ENCODE results near the gene FILIP1L. TPM values are rescaled to one million over a fixed set of nuclear protein-coding genes. Genes with fewer than 3 reads are reported as not detected.

Gene FILIP1L
- total RNA-seq, 3 donors from 2014 or later, result 8.9 to 37.0 (median 17.1) TPM

DNA sequence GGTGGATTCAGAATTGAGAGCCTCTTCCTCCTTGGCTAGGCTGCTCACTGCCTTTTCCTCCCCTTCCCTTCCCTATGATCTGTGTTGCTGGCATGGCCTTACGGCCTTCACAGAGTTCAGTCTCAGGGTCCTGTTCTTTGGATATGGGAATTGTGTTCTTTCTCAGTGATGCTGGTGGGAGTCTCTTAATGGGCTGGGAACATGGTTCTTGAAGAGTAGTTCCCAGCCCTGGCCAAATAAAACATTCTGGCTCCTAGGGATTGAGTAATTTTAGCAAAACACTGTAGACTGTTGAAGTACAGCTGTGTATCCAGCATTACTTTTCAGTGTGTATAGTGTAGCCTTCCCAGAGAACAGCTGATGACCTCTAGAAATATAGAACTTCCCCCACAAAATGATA lies 22.6 kb upstream of the FILIP1L start:
- intact Hi-C loops (cut with DNase I, micrococcal nuclease), result no loop called here
- Histone ChIP-seq H3K36me3 (ENCODE audit: low read depth) (no peaks in the 10 kb centered on the region), H3K9me3 (no peaks in the 10 kb centered on the region), H3K4me3 (no peak overlapping the region), H3K4me1 (ENCODE audit: low read depth) (no peaks in the 10 kb centered on the region)
- DNase-seq, result no peak
- ATAC-seq, result no peak
- TF ChIP-seq, protein P1, sequence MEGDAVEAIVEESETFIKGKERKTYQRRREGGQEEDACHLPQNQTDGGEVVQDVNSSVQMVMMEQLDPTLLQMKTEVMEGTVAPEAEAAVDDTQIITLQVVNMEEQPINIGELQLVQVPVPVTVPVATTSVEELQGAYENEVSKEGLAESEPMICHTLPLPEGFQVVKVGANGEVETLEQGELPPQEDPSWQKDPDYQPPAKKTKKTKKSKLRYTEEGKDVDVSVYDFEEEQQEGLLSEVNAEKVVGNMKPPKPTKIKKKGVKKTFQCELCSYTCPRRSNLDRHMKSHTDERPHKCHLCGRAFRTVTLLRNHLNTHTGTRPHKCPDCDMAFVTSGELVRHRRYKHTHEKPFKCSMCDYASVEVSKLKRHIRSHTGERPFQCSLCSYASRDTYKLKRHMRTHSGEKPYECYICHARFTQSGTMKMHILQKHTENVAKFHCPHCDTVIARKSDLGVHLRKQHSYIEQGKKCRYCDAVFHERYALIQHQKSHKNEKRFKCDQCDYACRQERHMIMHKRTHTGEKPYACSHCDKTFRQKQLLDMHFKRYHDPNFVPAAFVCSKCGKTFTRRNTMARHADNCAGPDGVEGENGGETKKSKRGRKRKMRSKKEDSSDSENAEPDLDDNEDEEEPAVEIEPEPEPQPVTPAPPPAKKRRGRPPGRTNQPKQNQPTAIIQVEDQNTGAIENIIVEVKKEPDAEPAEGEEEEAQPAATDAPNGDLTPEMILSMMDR (IDR thresholded peaks at IDR 0.05), result no peak

DNA sequence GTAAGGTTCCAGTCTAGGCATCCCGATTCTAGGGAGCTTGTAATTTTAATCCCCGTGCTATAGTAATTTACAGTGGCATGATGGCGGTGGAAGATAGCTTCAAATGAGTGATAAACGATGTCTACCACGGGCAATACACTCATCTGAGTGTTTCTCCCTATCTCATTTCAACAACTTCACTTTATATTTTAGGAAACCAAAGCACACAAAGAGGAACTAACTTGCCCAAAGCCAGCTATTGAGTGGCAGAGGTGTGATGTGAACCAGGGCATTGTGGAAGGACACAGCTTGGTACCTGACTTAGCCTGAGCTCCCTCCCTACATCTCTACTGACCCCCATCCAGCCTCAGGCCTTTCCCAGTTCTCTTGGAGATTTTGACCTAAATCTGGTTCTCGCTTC lies 16.9 kb upstream of the FILIP1L start:
- intact Hi-C loops (cut with DNase I, micrococcal nuclease), result no loop called here
- Histone ChIP-seq H3K9me3 (no peaks in the 10 kb centered on the region), H3K36me3 (ENCODE audit: low read depth) (no peaks in the 10 kb centered on the region), H3K4me3 (no peak overlapping the region), H3K4me1 (ENCODE audit: low read depth) (no peaks in the 10 kb centered on the region)
- no peak for DNase-seq
- TF ChIP-seq, protein P1 (IDR thresholded peaks at IDR 0.05), result no peak
- no peak for ATAC-seq

DNA sequence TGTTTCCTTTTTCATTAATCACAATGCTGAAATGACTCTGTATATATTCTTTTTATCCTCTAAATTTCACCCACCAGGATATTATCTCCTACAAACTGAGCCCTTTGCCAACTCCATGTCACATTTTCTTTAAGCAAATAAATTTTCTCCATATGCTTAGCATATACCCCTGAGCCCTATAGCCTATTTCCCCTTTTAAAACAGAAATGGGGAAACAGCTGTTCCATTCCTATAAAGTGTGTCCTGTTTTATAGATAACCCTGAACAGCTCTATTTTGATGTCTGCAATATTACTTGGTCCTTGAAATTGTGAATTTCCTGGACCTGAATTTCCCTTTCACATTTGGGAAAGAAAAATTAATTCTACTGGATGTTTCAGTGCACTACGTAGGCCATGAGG lies 15.6 kb upstream of the FILIP1L start:
- H3K4me3 ChIP-seq, result no peak overlapping the region
- ATAC-seq (no peak), DNase-seq (no peak)
- intact Hi-C loops (cut with DNase I, micrococcal nuclease), result no loop called here
- H3K4me1 ChIP-seq (ENCODE audit: low read depth), result no peaks in the 10 kb centered on the region
- H3K9me3 ChIP-seq, result no peaks in the 10 kb centered on the region
- H3K36me3 ChIP-seq (ENCODE audit: low read depth), result no peaks in the 10 kb centered on the region
- TF ChIP-seq, protein P1 (IDR thresholded peaks at IDR 0.05), result no peak

DNA sequence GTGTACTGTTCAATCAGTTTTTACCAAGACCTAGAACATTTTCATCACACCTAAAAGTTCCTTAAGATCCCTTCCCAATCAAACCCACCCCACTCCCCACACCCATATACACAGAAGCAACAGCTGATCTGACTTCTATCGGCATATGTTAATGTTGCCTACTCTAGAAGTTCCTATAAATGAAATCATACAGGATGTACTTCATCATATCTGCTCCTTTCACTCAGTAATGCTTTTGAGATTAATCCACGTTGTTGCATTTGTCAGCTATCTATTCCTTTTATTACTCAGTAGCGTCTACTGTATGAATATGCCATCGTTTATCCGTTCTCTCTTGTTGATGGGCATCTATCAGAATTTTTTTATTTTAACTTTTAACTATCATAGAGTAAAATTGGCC lies 14.3 kb upstream of the FILIP1L start:
- DNase-seq (no peak), ATAC-seq (no peak)
- H3K9me3 ChIP-seq, result no peaks in the 10 kb centered on the region
- TF ChIP-seq, protein P1 (IDR thresholded peaks at IDR 0.05), result no peak
- intact Hi-C loops (cut with DNase I, micrococcal nuclease), result no loop called here
- no peaks in the 10 kb centered on the region for H3K36me3 ChIP-seq (ENCODE audit: low read depth)
- H3K4me1 ChIP-seq (ENCODE audit: low read depth), result no peaks in the 10 kb centered on the region
- no peak overlapping the region for H3K4me3 ChIP-seq

DNA sequence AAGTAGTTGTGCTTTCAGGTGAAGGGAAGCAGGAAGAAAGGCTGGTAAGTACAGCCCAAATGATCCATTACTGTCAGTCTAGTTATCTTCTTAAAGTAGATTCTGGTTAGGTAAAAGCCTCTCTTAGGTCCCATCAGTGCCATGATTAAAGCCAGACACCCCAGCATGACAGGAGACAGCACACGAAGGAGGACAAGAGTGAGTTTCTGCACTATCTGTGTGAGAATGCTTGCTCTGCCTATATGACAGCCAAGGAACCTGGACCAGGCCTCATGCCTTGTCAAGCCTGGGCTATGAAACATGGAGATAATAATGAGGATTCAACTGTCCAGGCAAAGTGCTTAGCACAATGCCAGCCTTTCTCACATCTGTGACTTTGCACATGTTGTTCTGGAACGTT lies 13.5 kb upstream of the FILIP1L start:
- TF ChIP-seq, protein P1 (IDR thresholded peaks at IDR 0.05), result no peak
- DNase-seq (no peak), ATAC-seq (no peak)
- no peaks in the 10 kb centered on the region for H3K36me3 ChIP-seq (ENCODE audit: low read depth)
- H3K9me3 ChIP-seq, result no peaks in the 10 kb centered on the region
- no peak overlapping the region for H3K4me3 ChIP-seq
- intact Hi-C loops (cut with DNase I, micrococcal nuclease), result no loop called here
- no peaks in the 10 kb centered on the region for H3K4me1 ChIP-seq (ENCODE audit: low read depth)
